Measurements from ENCODE around the gene PNPLA1.

PNPLA1 gene

DNA sequence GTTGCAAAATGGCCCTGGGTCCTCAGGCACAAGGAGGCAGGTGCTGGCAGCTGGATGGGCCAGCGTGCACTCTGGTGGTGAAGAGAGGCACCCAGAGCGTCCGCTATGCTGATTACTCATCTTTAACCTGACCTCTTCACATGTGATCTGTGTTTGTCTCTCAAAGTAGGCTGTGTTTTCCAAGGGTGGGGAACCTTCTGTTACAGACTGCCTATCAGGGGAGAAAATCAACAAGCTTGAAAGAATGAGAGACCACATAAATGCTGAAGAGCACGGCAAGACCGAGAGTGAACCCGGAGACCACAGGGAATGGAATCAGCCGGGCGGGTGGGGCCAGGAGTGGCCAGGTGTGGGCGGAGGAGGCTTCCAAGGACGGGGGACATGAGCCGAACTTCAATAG, 50.6 kb downstream of the PNPLA1 start:
- no peak for DNase-seq (ENCODE audit: insufficient read length, low spot score)
- no peak for FAIRE-seq
- TF ChIP-seq SPI1 (IDR thresholded peaks at IDR 0.05; ENCODE audit: low read depth, low read length), result no peak
- no peak for TF ChIP-seq POU2F2 (IDR thresholded peaks at IDR 0.05; ENCODE audit: low read depth, low read length)
- no peak for TF ChIP-seq POLR2A (IDR thresholded peaks at IDR 0.05; ENCODE audit: low read depth, low read length)
- no peak for TF ChIP-seq TAF1 (IDR thresholded peaks at IDR 0.05; ENCODE audit: low read depth, low read length)
- TF ChIP-seq POLR2AphosphoS5 (IDR thresholded peaks at IDR 0.05; ENCODE audit: low read depth, low read length), result no peak
- TF ChIP-seq PAX5 (IDR thresholded peaks at IDR 0.05; ENCODE audit: insufficient read depth, low read length, severe bottlenecking), result no peak

DNA sequence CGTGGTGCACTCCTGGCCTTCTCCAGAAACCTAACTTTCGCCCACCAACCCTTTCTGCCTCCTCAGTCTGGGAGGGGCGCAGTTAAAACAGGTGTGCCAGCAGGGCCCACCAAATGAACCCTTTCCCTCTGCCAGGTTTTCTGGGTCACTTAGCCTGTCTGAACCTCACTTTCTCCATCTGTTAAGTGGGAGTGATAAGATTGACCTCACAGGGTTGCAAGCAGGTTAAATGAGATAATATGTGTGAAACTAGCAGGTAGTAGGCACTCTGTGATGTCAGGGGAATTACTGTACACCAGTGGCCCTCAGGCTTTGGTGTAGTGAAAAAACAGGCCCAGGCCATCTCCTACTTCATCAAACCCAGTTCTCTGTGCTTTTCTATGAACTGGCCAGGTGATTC, 52.7 kb downstream of the PNPLA1 start:
- TF ChIP-seq POLR2AphosphoS5 (IDR thresholded peaks at IDR 0.05; ENCODE audit: low read depth, low read length) (no peak), SPI1 (IDR thresholded peaks at IDR 0.05; ENCODE audit: low read depth, low read length) (no peak), PAX5 (IDR thresholded peaks at IDR 0.05; ENCODE audit: insufficient read depth, low read length, severe bottlenecking) (no peak), TAF1 (IDR thresholded peaks at IDR 0.05; ENCODE audit: low read depth, low read length) (no peak), POU2F2 (IDR thresholded peaks at IDR 0.05; ENCODE audit: low read depth, low read length) (no peak), POLR2A (IDR thresholded peaks at IDR 0.05; ENCODE audit: low read depth, low read length) (no peak)
- DNase-seq (ENCODE audit: insufficient read length, low spot score) (no peak), FAIRE-seq (no peak)

DNA sequence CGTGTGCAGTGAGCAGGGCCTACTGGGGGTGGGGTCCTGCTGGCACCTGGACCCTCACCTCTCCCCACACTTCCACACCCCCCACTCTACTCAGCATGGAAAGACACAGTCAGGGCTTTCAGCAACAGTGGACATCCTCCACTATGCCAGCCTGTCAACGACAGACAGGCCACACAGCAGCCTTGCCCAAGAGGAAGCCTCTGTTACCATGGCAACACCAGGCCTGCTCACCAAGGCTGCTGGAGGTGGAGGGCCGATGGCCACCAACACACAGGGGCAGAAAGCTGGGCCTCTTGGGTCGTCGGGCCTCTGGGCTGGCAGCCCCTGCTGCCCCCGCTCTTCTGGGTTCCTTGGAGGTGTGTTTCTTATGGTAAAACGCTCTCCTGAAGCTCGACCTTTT, 53.2 kb downstream of the PNPLA1 start:
- DNase-seq (ENCODE audit: insufficient read length, low spot score), result no peak

DNA sequence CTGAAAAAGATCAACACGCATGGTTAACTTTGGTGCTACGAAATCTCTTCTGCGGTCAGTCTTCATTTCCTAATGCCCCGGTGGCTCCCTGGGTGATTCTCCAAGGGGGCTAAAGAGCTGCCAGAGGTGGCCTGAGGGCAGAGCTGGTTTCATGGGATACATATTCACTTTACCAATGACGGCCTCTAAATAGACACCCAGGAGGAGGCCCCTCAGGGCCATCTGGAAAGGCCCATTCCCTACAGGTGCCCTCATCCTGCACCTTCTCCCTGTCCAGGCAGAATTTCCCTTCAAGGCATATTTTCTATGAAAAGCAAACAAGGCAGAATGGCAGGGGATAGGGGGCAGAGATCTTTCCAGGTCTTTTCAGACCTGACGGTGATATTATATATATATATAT, 54.3 kb downstream of the PNPLA1 start:
- DNase-seq (ENCODE audit: insufficient read length, low spot score), result no peak
- TF ChIP-seq TAF1 (IDR thresholded peaks at IDR 0.05; ENCODE audit: low read depth, low read length) (no peak), POLR2A (IDR thresholded peaks at IDR 0.05; ENCODE audit: low read depth, low read length) (no peak), POLR2AphosphoS5 (IDR thresholded peaks at IDR 0.05; ENCODE audit: low read depth, low read length) (no peak), SPI1 (IDR thresholded peaks at IDR 0.05; ENCODE audit: low read depth, low read length) (no peak), POU2F2 (IDR thresholded peaks at IDR 0.05; ENCODE audit: low read depth, low read length) (no peak), PAX5 (IDR thresholded peaks at IDR 0.05; ENCODE audit: insufficient read depth, low read length, severe bottlenecking) (no peak)
- FAIRE-seq, result no peak

More for the DNA sequence above, 53.2 kb downstream of the PNPLA1 start:
- TF ChIP-seq POLR2A (IDR thresholded peaks at IDR 0.05; ENCODE audit: low read depth, low read length) (no peak), SPI1 (IDR thresholded peaks at IDR 0.05; ENCODE audit: low read depth, low read length) (no peak), TAF1 (IDR thresholded peaks at IDR 0.05; ENCODE audit: low read depth, low read length) (no peak), PAX5 (IDR thresholded peaks at IDR 0.05; ENCODE audit: insufficient read depth, low read length, severe bottlenecking) (no peak), POU2F2 (IDR thresholded peaks at IDR 0.05; ENCODE audit: low read depth, low read length) (no peak), POLR2AphosphoS5 (IDR thresholded peaks at IDR 0.05; ENCODE audit: low read depth, low read length) (no peak)
- no peak for FAIRE-seq

DNA sequence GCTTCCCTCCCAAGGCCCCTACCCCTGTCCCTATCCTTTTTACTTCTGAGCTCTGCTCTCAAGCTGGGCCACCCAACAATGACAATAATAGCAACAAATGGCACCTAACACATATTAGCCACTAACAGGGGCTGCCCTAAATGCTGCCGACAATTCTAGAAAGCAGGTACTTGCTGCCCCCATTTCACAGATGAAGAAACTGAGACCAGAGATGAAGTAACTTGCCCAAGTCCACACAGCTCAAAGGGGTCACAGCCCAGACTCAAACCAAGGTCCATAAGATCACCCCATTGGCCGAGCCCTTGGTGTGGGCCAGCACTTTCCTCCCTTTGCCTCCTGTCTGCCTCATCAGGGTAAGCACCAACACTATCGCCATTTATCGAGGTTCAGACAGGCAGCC, 54.9 kb downstream of the PNPLA1 start:
- DNase-seq (ENCODE audit: insufficient read length, low spot score), result no peak
- no peak for FAIRE-seq
- no peak for TF ChIP-seq POLR2A (IDR thresholded peaks at IDR 0.05; ENCODE audit: low read depth, low read length)
- TF ChIP-seq TAF1 (IDR thresholded peaks at IDR 0.05; ENCODE audit: low read depth, low read length), result no peak
- TF ChIP-seq PAX5 (IDR thresholded peaks at IDR 0.05; ENCODE audit: insufficient read depth, low read length, severe bottlenecking), result no peak
- TF ChIP-seq POLR2AphosphoS5 (IDR thresholded peaks at IDR 0.05; ENCODE audit: low read depth, low read length), result no peak
- TF ChIP-seq SPI1 (IDR thresholded peaks at IDR 0.05; ENCODE audit: low read depth, low read length), result no peak
- no peak for TF ChIP-seq POU2F2 (IDR thresholded peaks at IDR 0.05; ENCODE audit: low read depth, low read length)

DNA sequence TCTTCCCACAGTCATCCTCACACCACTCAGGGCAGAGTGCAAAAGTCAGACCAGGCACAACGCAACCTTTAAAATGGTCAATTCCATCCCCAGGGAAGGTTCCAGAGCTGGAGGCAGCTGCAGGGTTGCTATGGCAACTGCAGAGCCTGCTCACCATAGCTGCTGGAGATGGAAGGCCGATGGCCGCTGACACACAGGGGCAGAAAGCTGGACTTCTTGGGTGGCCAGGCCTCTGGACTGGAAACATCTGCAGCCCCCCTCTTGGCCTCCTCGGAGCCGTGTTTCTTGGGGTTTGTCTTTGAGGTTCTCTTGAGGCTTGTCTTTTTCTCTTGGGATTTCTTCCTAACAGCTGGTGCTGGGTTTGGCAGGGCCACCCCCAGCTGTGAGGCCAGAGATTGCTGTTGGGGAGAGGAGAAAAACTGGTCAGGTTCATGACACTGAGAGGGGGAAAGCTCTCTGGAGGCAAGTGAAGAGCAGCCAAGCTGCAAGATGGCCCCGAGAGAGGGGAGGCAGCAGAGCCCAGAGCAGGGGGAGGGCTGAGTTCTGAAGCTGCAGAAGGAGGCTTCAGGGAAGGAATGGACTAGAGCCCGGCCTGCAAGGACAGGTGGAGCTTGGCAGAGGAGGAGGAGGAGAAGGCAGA, 56.6 kb downstream of the PNPLA1 start:
- TF ChIP-seq SPI1 (IDR thresholded peaks at IDR 0.05; ENCODE audit: low read depth, low read length) (no peak), PAX5 (IDR thresholded peaks at IDR 0.05; ENCODE audit: insufficient read depth, low read length, severe bottlenecking) (no peak), POU2F2 (IDR thresholded peaks at IDR 0.05; ENCODE audit: low read depth, low read length) (no peak), POLR2AphosphoS5 (IDR thresholded peaks at IDR 0.05; ENCODE audit: low read depth, low read length) (no peak), POLR2A (IDR thresholded peaks at IDR 0.05; ENCODE audit: low read depth, low read length) (no peak), TAF1 (IDR thresholded peaks at IDR 0.05; ENCODE audit: low read depth, low read length) (no peak)
- FAIRE-seq, result no peak
- DNase-seq (ENCODE audit: insufficient read length, low spot score), result no peak

DNA sequence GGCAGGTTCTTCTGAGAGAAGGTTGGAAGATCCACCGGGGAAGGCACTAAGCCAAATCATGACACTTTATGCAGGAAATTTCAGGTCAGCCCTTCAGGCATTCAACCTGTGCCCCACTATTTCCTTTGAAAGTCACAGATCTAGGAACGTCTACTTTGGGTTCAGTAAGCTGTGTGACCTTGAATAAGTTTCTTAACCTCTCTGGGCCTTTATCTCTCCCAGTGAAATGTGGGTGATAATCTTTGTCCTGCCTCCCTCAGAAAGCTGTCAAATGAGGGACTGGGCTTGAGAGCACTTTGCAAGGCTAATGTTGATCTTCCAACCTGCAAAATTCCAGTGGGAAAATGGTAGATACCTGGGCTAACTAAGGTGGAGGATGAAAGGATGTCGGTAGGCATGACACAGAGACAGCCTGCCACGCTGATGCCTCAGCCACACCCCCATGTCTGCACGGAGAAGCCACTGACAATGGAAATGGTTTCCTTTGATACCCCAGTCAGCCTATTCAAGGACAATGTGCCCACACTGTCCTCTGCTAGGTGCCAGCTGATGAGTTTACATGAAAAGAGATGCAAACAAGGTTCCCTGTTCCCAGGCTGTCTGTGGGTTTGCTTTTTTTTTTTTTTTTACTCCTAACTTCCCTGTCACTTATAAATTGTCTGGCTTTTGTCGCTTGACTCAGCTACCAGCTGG, 57.5 kb downstream of the PNPLA1 start:
- no peak for DNase-seq (ENCODE audit: insufficient read length, low spot score)
- no peak for FAIRE-seq

DNA sequence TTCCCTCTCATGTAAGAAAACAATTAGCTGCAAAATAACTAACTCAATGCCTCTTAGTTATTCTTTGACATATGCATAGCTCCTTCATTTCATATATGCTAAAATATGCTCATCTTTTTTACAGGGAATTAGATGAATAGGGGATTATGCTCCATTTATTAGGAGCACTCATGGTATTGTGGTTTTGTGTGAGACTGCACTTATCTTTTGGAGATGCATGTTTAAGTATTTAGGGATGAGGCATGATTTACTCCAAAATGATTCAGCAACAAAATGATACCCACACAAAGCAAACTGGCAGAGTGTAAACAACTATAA, 58.0 kb downstream of the PNPLA1 start:
- DNase-seq (ENCODE audit: insufficient read length, low spot score) (no peak), FAIRE-seq (no peak)
- TF ChIP-seq TAF1 (IDR thresholded peaks at IDR 0.05; ENCODE audit: low read depth, low read length), result no peak
- no peak for TF ChIP-seq POLR2A (IDR thresholded peaks at IDR 0.05; ENCODE audit: low read depth, low read length)
- TF ChIP-seq SPI1 (IDR thresholded peaks at IDR 0.05; ENCODE audit: low read depth, low read length), result no peak
- no peak for TF ChIP-seq POU2F2 (IDR thresholded peaks at IDR 0.05; ENCODE audit: low read depth, low read length)
- no peak for TF ChIP-seq POLR2AphosphoS5 (IDR thresholded peaks at IDR 0.05; ENCODE audit: low read depth, low read length)
- no peak for TF ChIP-seq PAX5 (IDR thresholded peaks at IDR 0.05; ENCODE audit: insufficient read depth, low read length, severe bottlenecking)

More for the DNA sequence above, 57.5 kb downstream of the PNPLA1 start:
- TF ChIP-seq POLR2AphosphoS5 (IDR thresholded peaks at IDR 0.05; ENCODE audit: low read depth, low read length) (no peak), POLR2A (IDR thresholded peaks at IDR 0.05; ENCODE audit: low read depth, low read length) (no peak), TAF1 (IDR thresholded peaks at IDR 0.05; ENCODE audit: low read depth, low read length) (no peak), SPI1 (IDR thresholded peaks at IDR 0.05; ENCODE audit: low read depth, low read length) (no peak)

DNA sequence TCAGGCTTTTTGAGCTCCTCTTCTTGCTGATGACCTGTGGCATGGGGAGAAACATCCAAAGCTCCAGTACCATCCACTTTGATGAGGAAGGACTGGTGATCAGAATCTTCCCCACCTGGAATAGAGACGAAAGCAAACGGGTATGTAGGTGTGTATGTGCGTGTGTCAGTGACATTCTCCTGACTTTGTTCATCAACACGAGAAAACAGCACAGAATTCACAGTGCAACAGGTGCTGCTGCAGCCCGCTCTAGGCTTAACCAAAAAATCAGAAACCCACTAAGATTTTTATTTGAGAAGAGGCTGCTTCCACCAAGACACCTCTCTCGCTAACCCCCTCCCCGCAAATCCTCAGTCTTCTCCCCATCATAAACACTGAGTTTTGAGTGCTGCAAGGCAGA, 58.7 kb downstream of the PNPLA1 start:
- TF ChIP-seq POLR2AphosphoS5 (IDR thresholded peaks at IDR 0.05; ENCODE audit: low read depth, low read length), result no peak
- TF ChIP-seq POLR2A (IDR thresholded peaks at IDR 0.05; ENCODE audit: low read depth, low read length), result no peak
- TF ChIP-seq TAF1 (IDR thresholded peaks at IDR 0.05; ENCODE audit: low read depth, low read length), result no peak
- no peak for TF ChIP-seq POU2F2 (IDR thresholded peaks at IDR 0.05; ENCODE audit: low read depth, low read length)
- DNase-seq (ENCODE audit: insufficient read length, low spot score), result no peak
- no peak for FAIRE-seq

All from GM12891 (cell line).